ACC112 (cell line): Measurements from ENCODE around the gene TRIP10.

Source experiments
- H2AFZ ChIP-seq: fragments of 200-600 bp; sonication (generic); one replicate; pipeline ENCODE4 v1.6.0; 2017; ENCODE audit warnings: antibody characterized with exemption, low read length; ENCODE audit not compliant: unreplicated experiment
- H3K27ac ChIP-seq: fragments of 200-600 bp; sonication (generic); 2 replicates; pipeline ENCODE4 v1.5.1; 2014; ENCODE audit warnings: low read depth, mild to moderate bottlenecking, antibody characterized with exemption, low read length, moderate library complexity
- H3K27me3 ChIP-seq: fragments of 200-600 bp; sonication (generic); 2 replicates; pipeline ENCODE4 v1.6.1; 2014; ENCODE audit warnings: mild to moderate bottlenecking, antibody characterized with exemption, low read length, moderate library complexity, mixed read lengths; ENCODE audit not compliant: insufficient read depth
- H3K36me3 ChIP-seq: fragments of 200-600 bp; sonication (generic); 2 replicates; pipeline ENCODE4 v1.6.1; 2016; ENCODE audit warnings: mild to moderate bottlenecking, antibody characterized with exemption, low read length, moderate library complexity, mixed read lengths; ENCODE audit not compliant: insufficient read depth
- H3K4me1 ChIP-seq: fragments of 200-600 bp; sonication (generic); one replicate; pipeline ENCODE4 v1.6.1; 2016; ENCODE audit warnings: low read length, mixed read lengths; ENCODE audit not compliant: insufficient read depth, unreplicated experiment, control insufficient read depth
- H3K4me3 ChIP-seq: fragments of 200-600 bp; sonication (generic); 2 replicates; pipeline ENCODE4 v1.5.1; 2014; ENCODE audit warnings: mild to moderate bottlenecking, low read depth, low read length
- H3K79me2 ChIP-seq: fragments of 200-600 bp; sonication (generic); one replicate; pipeline ENCODE4 v1.6.0; 2016; ENCODE audit warnings: low read length; ENCODE audit not compliant: control insufficient read depth, unreplicated experiment, insufficient read depth

Gene TRIP10

GRCh38 chr19:6779206-6779605, 39.7 kb downstream of the TRIP10 start:
- no peaks in the 10 kb centered on the region for H3K79me2 ChIP-seq

GRCh38 chr19:6787393-6787792, 47.9 kb downstream of the TRIP10 start:
- Histone ChIP-seq H2AFZ (no peak overlapping the region), H3K4me1 (no peaks in the 10 kb centered on the region), H3K4me3 (no peak overlapping the region), H3K27me3 (peaks cover 6% of the 10 kb centered on the region; the same call in 1 of the 2 replicates), H3K79me2 (no peaks in the 10 kb centered on the region), H3K36me3 (no peaks in the 10 kb centered on the region), H3K27ac (no peak overlapping the region)

More at GRCh38 chr19:6779206-6779605, 39.7 kb downstream of the TRIP10 start:
- H3K4me1 ChIP-seq, result no peaks in the 10 kb centered on the region
- H3K4me3 ChIP-seq, result no peak overlapping the region
- no peaks in the 10 kb centered on the region for H3K27me3 ChIP-seq
- no peak overlapping the region for H3K27ac ChIP-seq
- H3K36me3 ChIP-seq, result no peaks in the 10 kb centered on the region
- H2AFZ ChIP-seq, result no peak overlapping the region

- H3K4me1 ChIP-seq, result no peaks in the 10 kb centered on the region
- no peaks in the 10 kb centered on the region for H3K79me2 ChIP-seq
- H3K27ac ChIP-seq, result no peak overlapping the region
- no peaks in the 10 kb centered on the region for H3K36me3 ChIP-seq
- peaks cover 6% of the 10 kb centered on the region; the same call in 1 of the 2 replicates for H3K27me3 ChIP-seq
- no peak overlapping the region for H2AFZ ChIP-seq
- H3K4me3 ChIP-seq, result no peak overlapping the region
Measured at GRCh38 chr19:6788896-6789295, 49.4 kb downstream of the TRIP10 start.

GRCh38 chr19:6790194-6791128, 51.0 kb downstream of the TRIP10 start:
- no peak overlapping the region for H2AFZ ChIP-seq
- H3K79me2 ChIP-seq, result no peaks in the 10 kb centered on the region
- no peaks in the 10 kb centered on the region for H3K36me3 ChIP-seq
- H3K4me3 ChIP-seq, result no peak overlapping the region
- no peak overlapping the region for H3K27ac ChIP-seq
- no peaks in the 10 kb centered on the region for H3K4me1 ChIP-seq
- peaks cover 6% of the 10 kb centered on the region; the same call in 1 of the 2 replicates for H3K27me3 ChIP-seq

DNA sequence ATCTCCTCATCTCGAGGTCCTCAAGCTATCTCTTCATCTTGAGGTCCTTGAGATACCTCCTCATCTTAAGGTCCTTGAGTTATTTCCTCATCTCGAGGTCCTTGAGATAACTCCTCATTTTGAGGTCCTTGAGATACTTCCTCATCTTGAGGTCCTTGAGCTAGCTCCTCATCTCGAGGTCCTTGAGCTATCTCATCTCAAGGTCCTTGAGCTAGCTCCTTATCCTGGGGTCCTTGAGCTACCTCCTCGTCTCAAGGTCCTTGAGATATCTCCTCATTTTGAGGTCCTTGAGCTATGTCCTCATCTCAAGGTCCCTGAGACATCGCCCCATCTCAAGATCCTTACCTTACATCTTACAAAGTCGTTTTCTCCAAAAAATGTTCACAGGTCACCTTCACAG, 51.8 kb downstream of the TRIP10 start:
- Histone ChIP-seq H3K4me3 (no peak overlapping the region), H2AFZ (no peak overlapping the region), H3K4me1 (no peaks in the 10 kb centered on the region), H3K79me2 (no peaks in the 10 kb centered on the region), H3K27ac (no peak overlapping the region), H3K36me3 (no peaks in the 10 kb centered on the region), H3K27me3 (peaks cover 6% of the 10 kb centered on the region; the same call in 1 of the 2 replicates)

GRCh38 chr19:6793411-6793810, 53.9 kb downstream of the TRIP10 start:
- no peaks in the 10 kb centered on the region for H3K79me2 ChIP-seq
- H3K27ac ChIP-seq, result no peak overlapping the region
- no peak overlapping the region for H3K4me3 ChIP-seq
- no peak overlapping the region for H2AFZ ChIP-seq
- peaks cover 6% of the 10 kb centered on the region; the same call in 1 of the 2 replicates for H3K27me3 ChIP-seq
- H3K36me3 ChIP-seq, result no peaks in the 10 kb centered on the region
- no peaks in the 10 kb centered on the region for H3K4me1 ChIP-seq

GRCh38 chr19:6793973-6794372, 54.5 kb downstream of the TRIP10 start:
- Histone ChIP-seq H3K27me3 (peaks cover 6% of the 10 kb centered on the region; the same call in 1 of the 2 replicates), H3K4me1 (no peaks in the 10 kb centered on the region), H3K79me2 (no peaks in the 10 kb centered on the region), H3K27ac (no peak overlapping the region), H3K4me3 (no peak overlapping the region), H3K36me3 (no peaks in the 10 kb centered on the region), H2AFZ (no peak overlapping the region)

DNA sequence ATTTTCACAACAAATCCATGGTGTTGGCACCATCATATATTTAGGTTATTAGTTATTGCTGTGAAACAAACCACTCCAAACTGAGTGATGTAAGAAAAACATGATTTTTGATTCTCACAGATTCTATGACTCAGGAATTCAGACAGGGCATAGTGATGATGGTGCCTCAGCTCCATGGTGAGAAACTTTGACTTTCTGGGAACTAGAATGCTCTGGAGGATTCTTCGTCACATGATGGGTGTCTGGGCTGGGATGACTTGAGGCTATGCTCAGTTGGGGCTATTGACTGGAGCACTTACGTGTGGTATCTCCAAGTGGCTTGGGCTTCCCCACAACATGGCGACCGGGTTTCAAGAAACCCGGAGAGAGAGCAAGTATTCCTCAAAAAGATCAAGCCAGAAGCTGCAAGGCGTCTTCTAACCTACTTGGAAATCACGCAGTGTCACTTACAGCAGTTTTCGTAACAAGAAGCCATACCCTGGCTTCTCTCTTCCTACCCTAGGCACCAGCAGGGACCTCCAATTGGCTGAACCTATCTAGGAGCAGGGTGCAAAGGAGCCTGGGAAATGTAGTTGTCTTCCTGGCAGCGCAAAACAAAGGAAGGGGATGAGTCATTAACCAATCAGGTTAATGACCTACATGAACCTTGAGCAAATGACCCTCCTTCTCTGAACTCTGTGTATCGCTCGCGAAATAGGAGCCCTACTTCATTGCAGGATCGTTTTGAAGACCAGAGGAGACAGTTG, 55.4 kb downstream of the TRIP10 start:
- H3K36me3 ChIP-seq, result no peaks in the 10 kb centered on the region
- no peak overlapping the region for H2AFZ ChIP-seq
- no peaks in the 10 kb centered on the region for H3K79me2 ChIP-seq
- no peak overlapping the region for H3K27ac ChIP-seq
- H3K4me3 ChIP-seq, result no peak overlapping the region
- no peaks in the 10 kb centered on the region for H3K4me1 ChIP-seq
- H3K27me3 ChIP-seq, result peaks cover 6% of the 10 kb centered on the region; the same call in 1 of the 2 replicates

GRCh38 chr19:6796278-6796677, 56.8 kb downstream of the TRIP10 start:
- Histone ChIP-seq H3K4me1 (peaks cover 6% of the 10 kb centered on the region), H3K4me3 (no peak overlapping the region), H3K79me2 (no peaks in the 10 kb centered on the region), H3K27me3 (peaks cover 4% of the 10 kb centered on the region; the same call in 1 of the 2 replicates), H3K36me3 (no peaks in the 10 kb centered on the region), H3K27ac (no peak overlapping the region), H2AFZ (no peak overlapping the region)

GRCh38 chr19:6797646-6798045, 58.2 kb downstream of the TRIP10 start:
- H3K4me1 ChIP-seq, result peaks cover 16% of the 10 kb centered on the region
- no peak overlapping the region for H3K27ac ChIP-seq
- no peaks in the 10 kb centered on the region for H3K79me2 ChIP-seq
- H3K4me3 ChIP-seq, result no peak overlapping the region
- no peak overlapping the region for H2AFZ ChIP-seq
- no peaks in the 10 kb centered on the region for H3K36me3 ChIP-seq
- no peaks in the 10 kb centered on the region for H3K27me3 ChIP-seq
